ENCODE data around the gene CCDC24. TPM values are rescaled to one million over a fixed set of nuclear protein-coding genes. Genes with fewer than 3 reads are reported as not detected.

Gene CCDC24
- total RNA-seq, 1 experiment from 2014 or later, result 15.8 TPM

DNA sequence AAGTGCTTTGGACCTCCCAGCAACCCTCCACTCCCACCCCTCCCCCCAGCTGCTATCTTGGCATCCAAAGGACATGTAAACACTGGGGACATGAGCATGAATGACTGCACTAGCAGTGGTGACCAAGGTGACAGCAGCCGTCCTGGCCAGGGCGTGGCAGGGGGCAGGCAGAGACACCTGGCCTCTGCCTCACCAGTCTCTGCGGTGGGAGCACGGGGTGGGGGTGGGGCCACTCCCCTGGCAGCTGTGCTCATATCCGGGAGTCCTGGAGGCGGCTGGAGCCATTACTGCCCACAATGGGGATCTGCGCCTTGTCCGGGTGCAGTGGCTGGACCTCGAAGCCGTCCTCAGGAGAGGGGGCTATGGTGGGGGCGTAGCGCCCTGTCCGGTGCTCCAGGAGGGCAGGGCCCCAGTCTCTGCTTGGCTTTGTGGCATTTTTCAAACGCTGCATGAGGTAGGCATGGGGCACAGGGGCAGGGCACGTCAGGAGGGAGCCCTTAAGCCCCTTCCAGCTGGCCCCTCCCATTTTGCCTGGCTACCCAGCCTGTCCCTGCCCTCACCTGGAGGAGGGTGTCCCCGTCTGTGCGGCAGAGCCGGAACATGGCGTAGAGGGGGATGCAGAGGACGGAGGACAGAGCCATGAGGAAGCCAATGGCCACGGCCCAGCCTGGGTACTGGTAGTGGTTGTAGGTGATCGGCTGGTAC lies 6.0 kb downstream of the CCDC24 start:
- DNase-seq (ENCODE audit: low spot score), result no peak

DNA sequence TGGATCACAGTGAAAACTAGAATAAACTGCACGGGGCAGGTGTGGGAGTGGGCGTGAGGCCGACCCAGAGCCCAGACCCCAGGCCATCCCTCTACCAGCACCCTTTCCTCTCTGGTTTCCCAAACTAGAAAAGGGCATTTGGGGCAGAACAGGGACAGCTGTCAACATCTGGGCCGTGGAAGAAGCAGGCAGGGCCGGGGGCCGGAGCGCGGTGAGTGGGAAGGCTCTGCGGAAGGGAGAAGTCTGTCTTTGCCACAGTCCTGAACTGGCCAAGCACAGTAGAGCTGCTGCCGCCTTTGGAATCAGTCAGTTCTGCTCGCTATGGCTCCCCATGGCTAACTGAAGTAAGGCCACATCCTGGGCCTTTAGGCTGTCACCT lies 6.6 kb downstream of the CCDC24 start:
- no peak for DNase-seq (ENCODE audit: low spot score)

DNA sequence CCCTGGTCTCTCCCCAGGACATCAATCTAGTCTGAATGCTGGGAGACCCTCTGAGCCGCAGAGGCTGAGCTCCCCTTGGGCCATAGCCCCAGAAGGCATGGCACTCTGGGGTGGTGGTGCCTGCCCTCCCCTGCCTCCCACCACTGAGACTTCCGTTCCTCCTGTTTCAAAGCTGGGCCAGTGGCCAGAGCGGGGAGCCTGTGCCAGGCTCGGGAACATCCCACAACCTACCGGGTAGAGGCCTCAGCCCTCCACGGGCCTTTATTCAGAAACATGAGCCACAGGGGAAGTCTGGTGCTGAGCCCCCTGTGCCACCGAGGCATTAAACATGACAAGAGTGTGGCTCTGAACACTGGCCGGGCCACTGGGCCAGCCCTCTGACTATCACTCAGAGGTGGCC lies 8.1 kb downstream of the CCDC24 start:
- no peak for DNase-seq (ENCODE audit: low spot score)

- DNase-seq (ENCODE audit: low spot score), result no peak
Observed at GRCh38 chr1:44000122-44000665, 8.8 kb downstream of the CCDC24 start.

- DNase-seq (ENCODE audit: low spot score), result no peak
Observed at GRCh38 chr1:44002165-44002564, 10.8 kb downstream of the CCDC24 start.

DNA sequence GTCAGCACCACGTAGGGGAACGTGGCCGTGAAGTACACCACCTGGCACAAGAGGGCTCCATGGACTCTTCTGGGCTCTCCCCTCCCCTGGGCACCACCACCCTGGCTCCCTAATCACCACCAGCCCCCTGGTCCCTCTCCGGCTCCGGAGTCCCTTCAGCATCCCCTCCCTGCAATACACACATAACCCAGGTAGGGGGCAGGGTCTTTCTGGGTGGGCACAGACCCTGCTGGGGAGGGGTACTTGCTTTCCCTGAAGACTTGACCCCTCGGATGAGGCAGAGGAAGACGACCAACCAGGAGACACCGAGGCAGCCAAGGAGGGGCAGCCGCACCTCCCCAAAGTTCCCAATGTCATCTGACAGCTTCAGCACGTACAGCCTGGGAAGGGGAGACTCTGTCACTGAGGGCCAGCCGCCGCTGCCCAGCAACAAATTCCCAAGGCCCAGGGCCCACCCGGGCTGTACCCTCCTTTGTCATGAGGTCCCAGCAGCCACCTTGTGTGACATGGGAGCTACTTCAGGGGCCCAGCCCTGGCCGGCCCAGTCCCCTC lies 11.3 kb downstream of the CCDC24 start:
- no peak for DNase-seq (ENCODE audit: low spot score)

DNA sequence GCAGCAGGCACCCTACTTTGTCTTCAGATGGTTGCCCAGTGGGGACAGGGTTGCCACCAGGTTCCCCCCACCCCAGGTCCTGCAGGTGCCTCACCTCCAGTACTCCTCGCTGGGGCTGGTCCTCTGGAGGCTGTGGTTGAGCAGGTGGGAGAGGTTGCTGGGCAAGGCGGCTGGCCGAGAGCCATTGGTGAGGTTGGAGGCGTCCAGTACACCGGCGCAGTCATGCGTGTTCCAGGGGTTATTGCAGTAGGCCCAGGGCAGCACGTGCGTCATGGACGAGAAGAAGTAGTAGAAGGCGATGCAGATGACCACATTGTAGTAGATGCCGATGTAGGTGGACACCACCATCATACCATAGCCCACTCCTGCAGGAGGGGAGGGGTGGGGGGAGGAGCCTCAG lies 16.9 kb downstream of the CCDC24 start:
- no peak for DNase-seq (ENCODE audit: low spot score)

- DNase-seq (ENCODE audit: low spot score), result no peak
Observed at GRCh38 chr1:44010935-44011471, 19.6 kb downstream of the CCDC24 start.

- DNase-seq (ENCODE audit: low spot score), result no peak
Observed at GRCh38 chr1:44012404-44012803, 21.0 kb downstream of the CCDC24 start.

DNA sequence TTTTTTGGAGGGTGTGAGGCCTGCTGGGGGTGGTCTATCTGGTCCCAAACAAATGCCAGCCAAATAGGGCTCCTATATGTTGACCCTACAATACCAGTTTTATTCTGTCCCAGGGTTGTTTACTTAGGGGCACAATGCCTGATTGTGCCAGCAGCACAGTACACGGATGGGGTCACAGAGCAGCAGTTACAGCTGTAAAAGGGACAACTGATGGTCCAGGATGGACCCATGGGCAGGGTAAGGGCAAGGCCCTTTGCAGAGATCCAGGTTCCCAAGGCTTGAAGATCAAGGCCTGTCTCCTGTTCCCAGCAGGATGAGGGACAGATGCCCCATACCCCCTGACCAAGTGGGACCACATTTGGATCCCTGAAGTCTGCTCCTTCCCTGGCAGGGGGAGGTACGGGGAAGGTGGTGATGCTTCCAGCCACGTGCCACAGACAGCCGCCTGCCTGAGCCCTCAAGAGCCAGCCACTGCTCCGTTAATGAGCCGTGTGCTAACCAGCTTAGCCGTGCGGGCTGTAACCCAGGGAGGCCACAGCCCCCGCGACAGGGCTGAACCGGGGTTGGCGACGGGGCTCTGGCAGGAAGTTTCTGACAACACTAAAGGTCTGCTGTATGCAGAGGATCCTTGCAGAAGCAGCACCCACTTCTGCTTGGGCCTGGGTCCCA lies 21.7 kb downstream of the CCDC24 start:
- DNase-seq (ENCODE audit: low spot score), result no peak

DNA sequence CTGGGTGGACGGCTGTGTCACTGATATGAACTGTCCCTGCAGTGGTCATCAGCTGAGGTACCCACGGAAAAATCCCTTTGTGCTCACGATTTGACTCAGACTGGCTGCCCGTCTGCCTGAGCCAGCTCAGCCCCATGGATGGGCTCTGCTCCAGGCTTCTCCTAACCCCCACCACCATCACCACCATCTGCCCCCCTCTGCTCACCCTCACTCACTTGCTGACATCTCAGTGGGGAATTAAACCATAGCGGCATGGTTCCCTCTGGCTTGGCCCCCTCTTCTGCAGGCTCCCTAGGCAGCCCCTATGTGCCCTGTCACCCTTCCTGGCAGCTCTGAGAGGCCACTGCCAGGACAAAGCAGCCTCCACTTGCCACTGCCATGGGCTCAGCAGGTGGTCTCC lies 22.6 kb downstream of the CCDC24 start:
- no peak for DNase-seq (ENCODE audit: low spot score)

GRCh38 chr1:44014365-44015104 lies 23.1 kb downstream of the CCDC24 start:
- DNase-seq (ENCODE audit: low spot score), result no peak

- DNase-seq (ENCODE audit: low spot score), result no peak
Observed at GRCh38 chr1:44015206-44015605, 23.8 kb downstream of the CCDC24 start.

- DNase-seq (ENCODE audit: low spot score), result no peak
Observed at GRCh38 chr1:44016041-44016889, 24.9 kb downstream of the CCDC24 start.

DNA sequence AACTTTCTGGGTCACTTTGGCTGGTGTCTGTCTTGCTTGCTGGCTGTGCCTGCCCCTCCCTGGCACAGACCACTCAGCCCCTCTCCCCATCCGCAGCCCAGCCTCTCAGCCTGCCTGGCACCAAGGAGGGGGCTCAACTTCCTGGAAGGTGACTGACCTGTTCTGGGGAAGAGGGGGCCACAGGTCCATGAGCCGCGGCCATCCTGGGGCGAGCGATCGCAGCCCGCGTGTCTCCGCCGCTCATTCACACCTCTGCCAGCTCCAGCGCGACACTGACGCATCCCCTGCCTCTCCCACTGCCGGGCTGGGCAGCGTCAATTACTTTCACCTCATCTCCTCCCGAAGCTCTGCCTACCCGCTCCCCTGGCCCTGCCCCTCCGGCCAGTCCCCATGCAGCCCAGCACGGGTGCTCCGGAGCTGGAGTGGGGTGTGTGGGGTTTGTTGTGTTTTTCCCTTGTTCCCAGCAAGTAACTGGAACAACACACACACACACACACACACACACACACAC lies 25.5 kb downstream of the CCDC24 start:
- no peak for DNase-seq (ENCODE audit: low spot score)

DNA sequence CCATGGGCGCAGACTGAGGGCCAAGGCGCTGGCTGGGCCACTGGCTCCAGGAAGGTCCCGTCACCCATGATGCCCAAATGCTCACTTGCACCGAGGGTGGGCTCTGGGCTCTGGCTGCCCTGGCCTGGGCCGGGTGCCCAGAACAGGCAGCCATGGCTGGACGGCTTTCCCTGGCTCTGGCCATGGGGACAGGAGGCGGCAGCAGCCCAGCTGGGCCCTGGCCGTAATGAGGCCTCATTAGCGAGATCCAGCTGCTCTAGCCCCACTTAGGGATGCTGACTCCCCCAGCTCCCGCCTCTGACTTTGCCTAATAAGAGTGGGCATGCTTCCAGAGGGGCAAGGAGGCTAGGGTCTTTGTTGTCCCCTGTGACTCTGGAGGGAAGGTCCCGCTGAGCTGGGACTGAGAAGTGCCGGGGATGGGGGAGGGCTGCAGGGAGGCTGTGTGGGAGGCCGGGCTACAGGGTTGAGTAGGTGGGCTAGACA lies 28.1 kb downstream of the CCDC24 start:
- no peak for DNase-seq (ENCODE audit: low spot score)

- DNase-seq (ENCODE audit: low spot score), result no peak
Observed at GRCh38 chr1:44020464-44020863, 29.1 kb downstream of the CCDC24 start.

DNA sequence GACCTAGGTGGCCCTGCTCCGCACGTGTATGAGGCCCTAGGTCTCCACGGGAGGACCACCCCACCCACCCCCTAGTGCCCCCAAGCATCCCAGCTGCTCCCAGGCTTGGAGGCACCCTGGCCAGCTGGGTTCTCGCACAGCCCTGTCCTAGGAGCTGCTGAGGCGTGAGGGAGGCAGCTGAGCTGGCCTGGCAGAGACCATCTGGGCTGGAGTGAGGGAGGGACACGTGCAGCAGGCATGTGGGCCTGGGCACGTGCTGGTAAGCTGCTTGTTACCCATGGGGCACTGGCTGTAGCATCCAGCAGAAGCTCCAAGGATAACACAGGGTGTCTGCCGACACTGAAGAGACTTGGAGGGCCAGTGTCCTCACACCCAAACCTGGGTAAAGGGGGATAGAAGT lies 29.8 kb downstream of the CCDC24 start:
- no peak for DNase-seq (ENCODE audit: low spot score)

- DNase-seq (ENCODE audit: low spot score), result no peak
Observed at GRCh38 chr1:44021581-44022321, 30.4 kb downstream of the CCDC24 start.
